ENCODE results near the gene TRIO.

Gene TRIO

GRCh38 chr5:14264605-14265316 is 121.6 kb downstream of the TRIO start:
- no peak for DNase-seq (ENCODE audit: low read depth, low spot score)

GRCh38 chr5:14265570-14265969 is 122.4 kb downstream of the TRIO start:
- DNase-seq (ENCODE audit: low read depth, low spot score): no peak

GRCh38 chr5:14266171-14266570 is 123.0 kb downstream of the TRIO start:
- DNase-seq (ENCODE audit: low read depth, low spot score): no peak

DNA sequence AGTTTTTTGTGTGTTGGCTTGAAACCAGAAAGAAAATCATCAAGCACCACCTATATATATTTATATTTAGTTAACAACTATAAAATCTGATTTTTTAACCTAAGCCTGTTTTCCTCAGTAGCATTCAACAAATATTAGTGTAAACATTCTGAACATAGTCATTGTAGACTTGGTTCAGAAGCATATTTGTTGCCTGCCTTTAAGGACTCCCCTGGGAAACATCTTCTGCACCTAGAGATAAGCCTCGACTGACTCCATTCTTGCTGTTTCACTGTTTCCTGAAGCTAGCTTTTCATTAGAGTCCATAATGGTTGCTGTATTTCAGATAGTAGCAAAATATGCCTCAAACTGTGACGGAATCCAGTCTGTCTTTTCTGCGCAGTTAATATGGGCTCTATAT is 123.5 kb downstream of the TRIO start:
- DNase-seq (ENCODE audit: low read depth, low spot score): no peak

DNA sequence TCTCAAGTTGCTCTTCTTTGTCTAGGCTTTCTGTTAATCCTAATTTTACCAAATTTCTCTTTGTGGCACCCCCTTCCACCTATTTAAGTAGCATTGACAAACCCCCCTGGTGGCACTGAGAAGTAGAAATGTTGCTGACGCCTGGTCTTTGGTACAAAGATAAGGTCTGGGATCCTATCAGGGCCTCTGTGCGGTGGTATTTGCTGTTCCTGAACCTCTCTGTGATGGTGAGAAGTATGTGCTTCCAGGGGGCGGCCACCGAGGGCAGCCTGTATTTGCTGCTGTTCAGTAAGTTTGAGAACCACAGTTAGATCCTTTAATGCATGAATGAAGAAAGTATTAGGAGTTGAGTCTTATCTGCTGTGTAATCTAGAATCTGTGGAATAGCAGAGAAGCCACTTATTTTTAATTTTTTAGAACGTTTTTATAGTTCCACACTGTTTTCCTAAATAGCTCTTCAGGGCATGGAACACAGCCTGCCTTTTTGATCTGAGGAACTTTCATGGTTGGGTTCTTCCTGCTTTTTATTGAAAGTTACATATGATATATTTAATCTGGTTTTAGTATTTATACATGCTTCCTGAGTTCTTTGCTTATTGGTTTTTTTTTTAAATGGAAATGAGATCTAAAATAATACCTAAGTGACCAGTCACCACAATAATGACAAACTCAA is 124.2 kb downstream of the TRIO start:
- DNase-seq (ENCODE audit: low read depth, low spot score): no peak

- DNase-seq (ENCODE audit: low read depth, low spot score): no peak
These were observed 125.0 kb downstream of the TRIO start for GRCh38 chr5:14267991-14268708.

DNA sequence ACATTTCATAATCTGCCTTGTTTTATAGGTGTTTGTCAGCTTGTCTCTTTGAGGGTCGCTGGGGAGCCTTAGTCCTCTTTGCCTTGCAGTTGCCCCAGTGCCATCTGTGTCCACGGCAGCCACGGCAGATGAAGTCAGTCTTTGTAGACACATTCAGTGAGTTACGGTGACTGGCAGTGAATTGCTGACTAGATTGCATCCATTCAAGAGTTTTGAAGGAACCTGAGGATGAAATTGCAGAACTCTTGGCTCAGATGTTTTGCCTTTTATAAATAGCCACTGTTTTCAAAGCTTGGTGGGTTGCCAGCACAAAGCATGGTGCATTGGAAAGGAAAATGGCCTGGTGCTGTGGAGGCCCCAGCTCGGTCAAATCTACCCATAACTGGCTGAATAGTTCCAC is 125.6 kb downstream of the TRIO start:
- no peak for DNase-seq (ENCODE audit: low read depth, low spot score)

- no peak for DNase-seq (ENCODE audit: low read depth, low spot score)
These were observed 126.3 kb downstream of the TRIO start for GRCh38 chr5:14269395-14269794.

DNA sequence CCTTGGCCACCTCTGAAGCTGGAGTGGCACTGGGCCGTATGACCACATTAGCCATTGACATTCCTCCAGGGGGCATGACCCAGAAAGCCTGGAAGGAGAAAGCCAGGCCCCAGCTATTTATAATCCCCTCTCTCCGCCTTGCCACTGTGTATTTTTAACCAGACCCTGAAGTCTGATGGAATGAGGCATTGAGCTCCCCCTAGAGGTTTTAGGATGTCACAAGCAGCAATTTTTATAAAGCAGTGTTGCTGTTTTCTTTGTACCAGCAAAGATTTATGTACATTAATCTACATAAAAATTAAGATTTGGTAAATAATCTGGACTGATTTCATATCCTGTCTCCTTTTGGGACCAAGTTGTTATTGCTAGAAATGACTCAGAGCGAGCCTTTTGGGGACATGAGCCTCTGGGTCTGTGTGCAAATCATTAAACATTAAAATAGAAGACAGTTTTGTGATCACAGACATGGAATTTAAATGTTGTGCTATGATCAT is 127.1 kb downstream of the TRIO start:
- no peak for DNase-seq (ENCODE audit: low read depth, low spot score)

DNA sequence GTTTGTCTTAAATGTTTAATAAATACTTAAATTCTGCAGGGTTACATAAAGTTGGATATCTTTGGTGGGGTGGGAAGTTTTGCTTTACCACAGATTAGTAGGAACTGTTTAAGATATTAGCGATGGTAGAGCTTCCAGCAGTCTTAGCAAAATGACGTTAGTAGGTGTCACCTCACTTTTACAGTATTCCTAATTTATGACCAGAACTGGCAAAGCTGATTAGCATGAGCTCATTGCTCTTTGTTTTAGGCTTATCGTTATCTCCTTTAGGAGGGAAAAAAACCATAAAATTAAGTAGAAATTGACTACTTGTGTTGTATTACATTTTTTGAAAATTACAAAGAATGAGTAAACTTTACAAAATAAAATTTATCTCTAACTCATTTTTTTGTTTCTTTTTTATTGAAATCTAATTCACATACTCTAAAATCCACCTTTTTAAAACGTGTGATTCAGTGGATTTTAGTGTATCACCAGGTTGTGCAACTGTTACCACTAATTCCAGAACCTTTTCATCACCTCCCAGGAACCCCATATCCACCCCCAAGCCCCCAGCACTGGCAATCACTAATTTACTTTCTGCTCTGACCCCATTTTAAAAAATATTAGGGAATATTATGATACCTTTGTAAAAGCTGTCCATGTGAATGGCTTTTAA is 129.5 kb downstream of the TRIO start:
- no peak for DNase-seq (ENCODE audit: low read depth, low spot score)

GRCh38 chr5:14273207-14273767 is 130.1 kb downstream of the TRIO start:
- DNase-seq (ENCODE audit: low read depth, low spot score): no peak

DNA sequence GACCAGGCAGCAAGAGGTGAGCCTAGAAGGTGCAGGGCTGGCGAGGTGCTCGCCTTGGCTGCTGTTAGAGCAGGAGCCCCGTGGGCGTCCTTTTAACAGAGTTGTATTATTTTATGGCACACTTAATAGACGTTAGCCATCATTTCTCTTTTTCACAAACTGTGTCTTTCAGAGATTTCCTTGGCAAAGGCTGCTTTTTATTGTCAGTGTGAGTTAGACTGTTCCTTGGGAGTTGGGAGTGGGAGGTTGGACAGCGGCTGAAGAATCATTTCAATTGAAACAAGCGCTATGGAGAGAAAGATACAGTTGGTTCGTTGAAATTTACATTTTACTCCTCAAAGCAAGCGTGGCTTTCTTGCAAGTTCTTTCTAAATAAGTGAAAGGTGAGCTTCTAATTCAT is 133.2 kb downstream of the TRIO start:
- no peak for DNase-seq (ENCODE audit: low read depth, low spot score)

- no peak for DNase-seq (ENCODE audit: low read depth, low spot score)
These were observed 134.5 kb downstream of the TRIO start for GRCh38 chr5:14277385-14278320.

DNA sequence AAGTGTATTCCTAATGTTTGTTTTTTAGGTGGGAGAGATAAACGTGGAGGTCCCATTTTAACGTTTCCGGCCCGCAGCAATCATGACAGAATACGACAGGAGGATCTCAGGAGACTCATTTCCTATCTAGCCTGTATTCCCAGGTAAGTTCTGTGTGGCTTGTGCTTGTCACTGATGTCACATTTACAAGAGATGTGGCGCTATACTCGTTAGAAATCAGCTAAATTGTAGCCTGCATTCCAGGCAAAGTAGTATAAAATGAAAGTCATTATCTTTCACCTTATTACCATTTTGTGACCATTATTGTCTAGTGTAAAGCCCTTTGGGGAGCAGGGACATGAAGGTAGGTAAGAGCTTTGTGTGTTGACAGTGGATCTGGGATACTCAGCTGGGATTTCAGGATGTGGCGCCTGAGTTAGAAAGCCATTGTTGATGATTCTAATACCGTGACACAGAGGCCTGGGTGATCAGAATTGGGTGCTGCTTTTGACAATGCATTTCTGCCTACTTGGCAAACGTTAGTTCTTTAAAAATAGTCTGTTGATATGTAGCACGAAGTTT is 137.2 kb downstream of the TRIO start:
- DNase-seq (ENCODE audit: low read depth, low spot score): no peak

DNA sequence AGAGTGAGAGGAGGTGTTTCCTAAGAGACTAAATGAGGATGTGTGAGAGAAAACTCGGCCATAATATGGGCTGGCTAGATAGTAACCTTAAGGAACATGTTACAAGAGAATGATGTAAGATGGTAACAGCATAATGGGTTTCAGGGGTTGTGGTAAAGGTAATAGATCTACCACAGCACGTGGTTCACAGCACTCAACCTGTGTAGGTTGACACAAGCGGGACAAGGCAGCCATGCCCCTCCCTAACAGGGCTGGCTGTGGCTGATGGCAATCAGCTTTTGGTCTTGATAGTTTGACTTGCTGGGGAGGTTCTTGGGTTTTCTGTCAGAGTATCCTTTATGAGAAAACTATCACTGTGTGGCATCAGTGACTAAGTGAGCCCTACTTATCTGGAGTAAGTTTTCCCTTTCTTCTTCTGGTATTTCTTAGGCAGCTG is 138.6 kb downstream of the TRIO start:
- DNase-seq (ENCODE audit: low read depth, low spot score): no peak

DNA sequence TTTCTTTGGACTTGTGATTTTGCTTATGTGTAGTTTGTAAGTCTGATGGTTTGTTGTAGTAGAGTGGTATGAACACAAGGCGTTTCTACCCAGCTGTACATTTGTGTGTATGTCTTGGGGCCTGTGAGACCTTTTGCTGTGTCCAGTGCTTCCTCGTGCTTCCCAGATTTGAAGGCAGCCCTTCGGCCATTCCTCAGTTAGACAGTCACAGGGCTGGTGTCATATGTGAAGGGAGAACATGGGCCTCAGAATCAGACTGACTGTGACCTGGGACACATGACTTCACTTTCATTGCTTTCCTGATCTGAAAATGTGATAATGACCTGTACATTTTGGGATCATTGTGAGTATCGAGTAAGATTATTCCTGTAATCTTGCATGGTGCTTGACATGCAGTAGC is 140.0 kb downstream of the TRIO start:
- no peak for DNase-seq (ENCODE audit: low read depth, low spot score)

DNA sequence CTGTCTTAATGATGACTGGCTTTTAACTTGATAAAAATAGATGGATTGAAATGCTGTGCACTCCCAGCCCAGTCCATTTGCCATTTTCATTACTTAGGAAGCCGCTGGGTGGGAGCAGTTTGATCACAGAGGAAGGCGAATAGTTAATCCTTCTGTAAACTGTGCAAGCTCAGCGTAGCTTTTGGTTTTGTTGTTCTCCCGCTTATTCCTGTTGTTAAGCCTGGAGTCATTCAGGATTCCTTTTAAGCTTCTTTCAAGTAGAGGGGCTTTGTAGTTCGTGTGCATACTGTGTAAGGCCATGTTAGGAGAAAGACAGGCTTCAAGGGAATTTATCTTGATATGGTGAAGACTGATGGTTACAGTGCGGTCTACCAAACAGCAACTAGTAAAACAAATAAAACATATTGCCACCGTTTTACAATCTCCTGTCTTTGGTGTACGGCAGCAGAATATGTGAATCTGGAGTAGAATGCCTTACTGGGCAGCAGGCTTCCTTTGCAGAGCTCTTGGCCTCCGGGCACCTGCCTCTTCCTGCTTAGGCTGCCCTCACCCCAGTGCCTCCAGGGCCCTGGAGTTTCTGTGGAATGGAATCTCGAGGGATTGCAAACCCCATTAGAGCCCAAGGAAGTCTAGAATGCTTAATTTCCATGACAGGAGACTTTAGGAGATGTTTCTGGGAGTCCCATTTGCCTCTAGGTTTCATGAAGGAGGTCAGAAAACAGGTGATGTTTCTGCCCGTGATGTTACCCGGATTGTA is 141.4 kb downstream of the TRIO start:
- DNase-seq (ENCODE audit: low read depth, low spot score): no peak

GRCh38 chr5:14286007-14286406 is 142.9 kb downstream of the TRIO start:
- DNase-seq (ENCODE audit: low read depth, low spot score): no peak

GRCh38 chr5:14286574-14287421 is 143.7 kb downstream of the TRIO start:
- DNase-seq (ENCODE audit: low read depth, low spot score): no peak
